Mesenchymal stem cell (in vitro differentiated cells and primary cell): ENCODE results near the gene NHLH1.

Source experiments
- DNase-seq: peaks from one replicate; pipeline ENCODE4 v3.0.0-alpha.2; 2013
- H2AFZ ChIP-seq: one replicate; pipeline ENCODE4 v1.6.1; 2013; ENCODE audit warnings: low read depth, mild to moderate bottlenecking, control low read depth, inconsistent platforms, low read length, moderate library complexity
- H2AK5ac ChIP-seq: 2 replicates; pipeline ENCODE4 v1.6.1; 2013; ENCODE audit warnings: low read length, moderate library complexity, mild to moderate bottlenecking, inconsistent platforms; ENCODE audit not compliant: severe bottlenecking
- H2BK120ac ChIP-seq: one replicate; pipeline ENCODE4 v1.6.1; 2013; ENCODE audit warnings: low read depth, mild to moderate bottlenecking, inconsistent platforms, low read length, moderate library complexity
- H2BK12ac ChIP-seq, 2 experiments: one replicate each; pipeline ENCODE4 v1.6.1; 2013; ENCODE audit warnings: inconsistent platforms in 2 of 2, low read length in 2 of 2, mild to moderate bottlenecking in 2 of 2, moderate library complexity in 2 of 2, control low read depth in 1 of 2
- H2BK15ac ChIP-seq: one replicate; pipeline ENCODE4 v1.6.1; 2013; ENCODE audit warnings: mild to moderate bottlenecking, low read depth, inconsistent platforms; ENCODE audit not compliant: poor library complexity, severe bottlenecking
- H2BK5ac ChIP-seq: 2 replicates; pipeline ENCODE4 v1.6.1; 2013; ENCODE audit warnings: low read depth, mild to moderate bottlenecking, low read length, control low read depth, inconsistent platforms; ENCODE audit not compliant: poor library complexity, severe bottlenecking
- H3K14ac ChIP-seq, 2 experiments: one replicate each; pipeline ENCODE4 v1.6.1; 2013; ENCODE audit warnings: inconsistent platforms in 2 of 2, low read length in 2 of 2, control low read depth in 1 of 2, mild to moderate bottlenecking in 1 of 2, moderate library complexity in 1 of 2
- H3K18ac ChIP-seq, 2 experiments: one replicate each; pipeline ENCODE4 v1.6.1; 2013; ENCODE audit warnings: inconsistent platforms in 2 of 2, low read length in 2 of 2, control low read depth in 1 of 2, low read depth in 1 of 2, mild to moderate bottlenecking in 1 of 2
- H3K23ac ChIP-seq, 2 experiments: one replicate each; pipeline ENCODE4 v1.6.1; 2013; ENCODE audit warnings: inconsistent platforms in 2 of 2, low read length in 2 of 2, mild to moderate bottlenecking in 2 of 2, moderate library complexity in 2 of 2, control low read depth in 1 of 2
- H3K27ac ChIP-seq: 2 replicates; pipeline ENCODE4 v1.5.1; 2013; ENCODE audit warnings: mild to moderate bottlenecking, moderate library complexity, low read length, control low read depth, inconsistent platforms; ENCODE audit not compliant: poor library complexity, severe bottlenecking
- H3K27me3 ChIP-seq, 2 experiments: 2 replicates each; pipeline versions ENCODE4 v1.6.1 to v1.7.0; 2013; ENCODE audit warnings: low read length in 2 of 2, mild to moderate bottlenecking in 2 of 2, moderate library complexity in 2 of 2, control low read depth in 1 of 2, inconsistent platforms in 1 of 2; ENCODE audit not compliant: control insufficient read depth in 1 of 2, insufficient read depth in 1 of 2
- H3K36me3 ChIP-seq, 2 experiments: 2 replicates each; pipeline versions ENCODE4 v1.6.1 to v1.7.0; 2013; ENCODE audit warnings: low read length in 2 of 2, control low read depth in 1 of 2, inconsistent platforms in 1 of 2, low read depth in 1 of 2, mild to moderate bottlenecking in 1 of 2; ENCODE audit not compliant: insufficient read depth in 2 of 2, control insufficient read depth in 1 of 2
- H3K4ac ChIP-seq, 2 experiments: one replicate each; pipeline ENCODE4 v1.6.1; 2013; ENCODE audit warnings: inconsistent platforms in 2 of 2, low read length in 2 of 2, mild to moderate bottlenecking in 2 of 2, moderate library complexity in 2 of 2, control low read depth in 1 of 2, low read depth in 1 of 2
- H3K4me1 ChIP-seq: 2 replicates; pipeline ENCODE4 v1.6.1; 2013; ENCODE audit warnings: low read depth, low read length, control low read depth; ENCODE audit not compliant: control insufficient read depth, insufficient read depth
- H3K4me2 ChIP-seq: 2 replicates; pipeline ENCODE4 v1.6.1; 2013; ENCODE audit warnings: low read length, mild to moderate bottlenecking, inconsistent platforms; ENCODE audit not compliant: poor library complexity, severe bottlenecking
- H3K4me3 ChIP-seq, 2 experiments: 2 replicates each; pipeline versions ENCODE4 v1.5.1 to v1.7.0; 2013; ENCODE audit warnings: low read length in 2 of 2, mild to moderate bottlenecking in 2 of 2, control low read depth in 1 of 2, low read depth in 1 of 2; ENCODE audit not compliant: insufficient read depth in 1 of 2
- H3K79me1 ChIP-seq: replicated peaks from 2 replicates; pipeline ENCODE4 v1.6.1; 2013; ENCODE audit warnings: mild to moderate bottlenecking, control low read depth, low read length, inconsistent platforms; ENCODE audit not compliant: poor library complexity, severe bottlenecking
- H3K9ac ChIP-seq: 2 replicates; pipeline ENCODE4 v1.7.0; 2013; ENCODE audit warnings: mild to moderate bottlenecking, low read length, moderate library complexity
- H3K9me3 ChIP-seq: 2 replicates; pipeline ENCODE4 v1.7.0; 2013; ENCODE audit warnings: mild to moderate bottlenecking, low read length; ENCODE audit not compliant: control insufficient read depth
- H4K8ac ChIP-seq: one replicate; pipeline ENCODE4 v1.6.1; 2013; ENCODE audit warnings: inconsistent platforms, mild to moderate bottlenecking, low read length, moderate library complexity
- H4K91ac ChIP-seq: one replicate; pipeline ENCODE4 v1.6.1; 2013; ENCODE audit warnings: mild to moderate bottlenecking, low read length, inconsistent platforms
- WGBS: methylation state at CpG from one replicate; pipeline ENCODE4 v1.1.7; 2013; ENCODE audit warnings: mixed read lengths; 5-methylcytosine and 5-hydroxymethylcytosine counted together

Gene NHLH1

GRCh38 chr1:160411271-160412027, 44.6 kb downstream of the NHLH1 start:
- WGBS, result 81% methylated on average over 6 of the region's 6 CpGs
- no peak overlapping the region for H3K9ac ChIP-seq
- no peak overlapping the region for H2BK120ac ChIP-seq
- no peak overlapping the region for H3K4me2 ChIP-seq
- H2BK5ac ChIP-seq, result no peak overlapping the region
- H2BK12ac ChIP-seq, result no peak overlapping the region
- no peak overlapping the region for H3K4ac ChIP-seq
- H3K9me3 ChIP-seq, result no peaks in the 10 kb centered on the region
- H4K8ac ChIP-seq, result no peak overlapping the region
- H3K4me3 ChIP-seq, result no peak overlapping the region
- no peak for DNase-seq
- H3K23ac ChIP-seq, result no peak overlapping the region
- H3K27me3 ChIP-seq, result peaks cover 0 to 70% of the 10 kb centered on the region in 2 experiments
- H2BK15ac ChIP-seq, result no peak overlapping the region
- H3K79me1 ChIP-seq, result peaks cover 58% of the 10 kb centered on the region
- peaks cover 27% of the 10 kb centered on the region for H3K4me1 ChIP-seq
- peaks cover 0 to 30% of the 10 kb centered on the region in 2 experiments for H3K36me3 ChIP-seq
- H4K91ac ChIP-seq, result no peak overlapping the region
- no peak overlapping the region for H3K27ac ChIP-seq
- H3K14ac ChIP-seq, result no peak overlapping the region
- H3K18ac ChIP-seq, result no peak overlapping the region
- no peak overlapping the region for H2AFZ ChIP-seq
- H2AK5ac ChIP-seq, result no peak overlapping the region

- Histone ChIP-seq H3K4me2 (no peak overlapping the region), H3K14ac (no peak overlapping the region)
Observed at GRCh38 chr1:160412028-160412362, 45.1 kb downstream of the NHLH1 start.

DNA sequence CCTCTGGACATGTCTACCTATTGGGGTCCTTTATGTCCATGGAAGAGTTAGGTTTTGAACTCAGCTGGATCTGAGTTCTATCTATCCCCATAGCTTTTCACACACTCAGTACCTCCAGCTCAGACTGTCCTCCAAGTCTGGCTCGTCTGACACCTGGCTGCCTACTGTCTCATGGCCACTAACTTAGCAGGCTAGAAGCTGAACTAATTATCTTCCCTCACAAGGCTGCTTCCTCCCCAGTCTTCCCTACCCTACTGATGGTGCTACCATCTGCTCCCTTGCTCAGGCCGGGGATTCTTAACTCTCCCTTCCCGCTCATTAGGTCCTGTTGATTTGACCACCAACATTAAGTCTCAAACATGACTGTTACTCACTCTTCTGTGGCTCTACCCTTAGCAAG, 46.8 kb downstream of the NHLH1 start:
- no peak overlapping the region for H2BK12ac ChIP-seq
- H3K4ac ChIP-seq, result no peak overlapping the region
- H3K36me3 ChIP-seq, result peaks cover 0 to 39% of the 10 kb centered on the region in 2 experiments
- H3K14ac ChIP-seq, result no peak overlapping the region
- no peak overlapping the region for H2BK5ac ChIP-seq
- H3K4me3 ChIP-seq, result no peak overlapping the region
- H2BK120ac ChIP-seq, result no peak overlapping the region
- H3K9me3 ChIP-seq, result no peaks in the 10 kb centered on the region
- no peak overlapping the region for H3K9ac ChIP-seq
- DNase-seq, result no peak
- H2AK5ac ChIP-seq, result no peak overlapping the region
- WGBS, result 93% methylated on average over 3 of the region's 3 CpGs
- H3K27me3 ChIP-seq, result peaks cover 0 to 70% of the 10 kb centered on the region in 2 experiments
- H4K8ac ChIP-seq, result no peak overlapping the region
- H3K79me1 ChIP-seq, result peaks cover 49% of the 10 kb centered on the region
- peaks cover 13% of the 10 kb centered on the region for H3K4me1 ChIP-seq
- no peak overlapping the region for H4K91ac ChIP-seq
- no peak overlapping the region for H2BK15ac ChIP-seq
- no peak overlapping the region for H3K27ac ChIP-seq
- H3K23ac ChIP-seq, result no peak overlapping the region
- H3K4me2 ChIP-seq, result no peak overlapping the region
- H3K18ac ChIP-seq, result no peak overlapping the region
- H2AFZ ChIP-seq, result no peak overlapping the region

More at GRCh38 chr1:160412028-160412362, 45.1 kb downstream of the NHLH1 start:
- H3K23ac ChIP-seq, result no peak overlapping the region
- no peak overlapping the region for H4K91ac ChIP-seq
- no peak overlapping the region for H3K4ac ChIP-seq
- no peak overlapping the region for H2BK120ac ChIP-seq
- no peak overlapping the region for H3K9ac ChIP-seq
- peaks cover 27% of the 10 kb centered on the region for H3K4me1 ChIP-seq
- H3K36me3 ChIP-seq, result peaks cover 0 to 33% of the 10 kb centered on the region in 2 experiments
- H3K9me3 ChIP-seq, result no peaks in the 10 kb centered on the region
- peaks cover 0 to 75% of the 10 kb centered on the region in 2 experiments for H3K27me3 ChIP-seq
- no peak overlapping the region for H4K8ac ChIP-seq
- 100% methylated on average over 2 of the region's 3 CpGs for WGBS
- no peak overlapping the region for H3K27ac ChIP-seq
- peaks cover 59% of the 10 kb centered on the region for H3K79me1 ChIP-seq
- no peak overlapping the region for H2AK5ac ChIP-seq
- no peak overlapping the region for H3K18ac ChIP-seq
- no peak overlapping the region for H2BK12ac ChIP-seq
- H3K4me3 ChIP-seq, result no peak overlapping the region
- H2BK5ac ChIP-seq, result no peak overlapping the region
- no peak for DNase-seq
- no peak overlapping the region for H2BK15ac ChIP-seq
- H2AFZ ChIP-seq, result no peak overlapping the region

GRCh38 chr1:160414881-160415280, 48.0 kb downstream of the NHLH1 start:
- Histone ChIP-seq H2AFZ (no peak overlapping the region), H3K9ac (no peak overlapping the region), H3K79me1 (peaks cover 51% of the 10 kb centered on the region)

More at GRCh38 chr1:160414881-160415280, 48.0 kb downstream of the NHLH1 start:
- Histone ChIP-seq H2BK5ac (no peak overlapping the region), H3K27ac (no peak overlapping the region), H3K4me3 (no peak overlapping the region), H2AK5ac (no peak overlapping the region), H3K36me3 (peaks cover 0 to 48% of the 10 kb centered on the region in 2 experiments), H3K23ac (no peak overlapping the region), H2BK15ac (no peak overlapping the region), H2BK12ac (no peak overlapping the region), H3K27me3 (peaks cover 0 to 64% of the 10 kb centered on the region in 2 experiments), H3K4me1 (peaks cover 11% of the 10 kb centered on the region), H3K18ac (no peak overlapping the region), H3K9me3 (no peaks in the 10 kb centered on the region), H3K14ac (no peak overlapping the region), H3K4me2 (no peak overlapping the region), H4K8ac (no peak overlapping the region), H3K4ac (no peak overlapping the region), H2BK120ac (no peak overlapping the region), H4K91ac (no peak overlapping the region)
- WGBS, result 88% methylated on average over 2 of the region's 2 CpGs
- DNase-seq, result no peak
